ENCODE measurements around the gene KAZN. TPM values are rescaled to one million over a fixed set of nuclear protein-coding genes. Genes with fewer than 3 reads are reported as not detected.

The KAZN gene
- total RNA-seq, 2 experiments from 2014 or later = 0.22 to 0.55 TPM

- H3K27ac ChIP-seq (ENCODE audit: low read depth in 1 of 2, low read length in 2 of 2) = no peak overlapping the region
- no peaks in the 10 kb centered on the region for H3K36me3 Mint-ChIP-seq (ENCODE audit: low read depth)
- H3K4me1 Mint-ChIP-seq (ENCODE audit: low read depth) = no peaks in the 10 kb centered on the region
- no peak for TF ChIP-seq CTCF (IDR thresholded peaks at IDR 0.05)
- no peak overlapping the region for H3K4me3 ChIP-seq (ENCODE audit: low read length)
- H3K9me3 Mint-ChIP-seq = no peaks in the 10 kb centered on the region
- intact Hi-C loops (cut with DNase I, micrococcal nuclease) = no loop called here
- ChIA-PET POLR2A (no interaction called here), CTCF (interaction anchor here (1.4 kb wide), 1 partner anchor 8 kb away, joined by 6 read pairs; no protein-coding TSS in a partner anchor)
- H3K4me1 ChIP-seq (ENCODE audit: insufficient read depth, low read length) = no peaks in the 10 kb centered on the region
- peaks cover 0 to 4% of the 10 kb centered on the region in 2 experiments for H3K9me3 ChIP-seq (ENCODE audit: control insufficient read depth in 1 of 2, insufficient read depth in 1 of 2, low read length in 2 of 2)
- no peak overlapping the region for H3K27ac Mint-ChIP-seq
- no peak overlapping the region for H3K4me3 Mint-ChIP-seq
- peaks cover 4% of the 10 kb centered on the region for H3K27me3 Mint-ChIP-seq
- no peak for ATAC-seq (ENCODE audit: poor library complexity)
- no peak for DNase-seq
- H3K36me3 ChIP-seq (ENCODE audit: insufficient read depth, low read length) = no peaks in the 10 kb centered on the region
- no peaks in the 10 kb centered on the region for H3K27me3 ChIP-seq (ENCODE audit: control insufficient read depth in 1 of 2, insufficient read depth in 2 of 2, low read length in 2 of 2)
Observed at GRCh38 chr1:15120251-15120945, 521.9 kb downstream of the KAZN start.

- H3K4me3 Mint-ChIP-seq = no peak overlapping the region
- no peaks in the 10 kb centered on the region for H3K4me1 Mint-ChIP-seq (ENCODE audit: low read depth)
- Histone ChIP-seq H3K27me3 (ENCODE audit: control insufficient read depth in 1 of 2, insufficient read depth in 2 of 2, low read length in 2 of 2) (no peaks in the 10 kb centered on the region), H3K36me3 (ENCODE audit: insufficient read depth, low read length) (no peaks in the 10 kb centered on the region), H3K4me1 (ENCODE audit: insufficient read depth, low read length) (no peaks in the 10 kb centered on the region), H3K9me3 (ENCODE audit: control insufficient read depth in 1 of 2, insufficient read depth in 1 of 2, low read length in 2 of 2) (peaks cover 0 to 4% of the 10 kb centered on the region in 2 experiments), H3K27ac (ENCODE audit: low read depth in 1 of 2, low read length in 2 of 2) (no peak overlapping the region), H3K4me3 (ENCODE audit: low read length) (no peak overlapping the region)
- ChIA-PET POLR2A (no interaction called here), CTCF (no interaction called here)
- ATAC-seq (ENCODE audit: poor library complexity) = no peak
- H3K36me3 Mint-ChIP-seq (ENCODE audit: low read depth) = no peaks in the 10 kb centered on the region
- H3K27ac Mint-ChIP-seq = no peak overlapping the region
- no peak for TF ChIP-seq CTCF (IDR thresholded peaks at IDR 0.05)
- no peak for DNase-seq
- H3K9me3 Mint-ChIP-seq = no peaks in the 10 kb centered on the region
- H3K27me3 Mint-ChIP-seq = peaks cover 4% of the 10 kb centered on the region
- intact Hi-C loops (cut with DNase I, micrococcal nuclease) = no loop called here
Observed at GRCh38 chr1:15122331-15122730, 523.8 kb downstream of the KAZN start.

- H3K27me3 ChIP-seq (ENCODE audit: control insufficient read depth in 1 of 2, insufficient read depth in 2 of 2, low read length in 2 of 2) = no peaks in the 10 kb centered on the region
- no peak overlapping the region for H3K27ac ChIP-seq (ENCODE audit: low read depth in 1 of 2, low read length in 2 of 2)
- no peaks in the 10 kb centered on the region for H3K9me3 Mint-ChIP-seq
- peaks cover 4% of the 10 kb centered on the region for H3K27me3 Mint-ChIP-seq
- TF ChIP-seq CTCF (IDR thresholded peaks at IDR 0.05) = no peak
- no peak overlapping the region for H3K4me3 ChIP-seq (ENCODE audit: low read length)
- POLR2A ChIA-PET = no interaction called here
- H3K4me1 ChIP-seq (ENCODE audit: insufficient read depth, low read length) = no peaks in the 10 kb centered on the region
- peaks cover 0 to 4% of the 10 kb centered on the region in 2 experiments for H3K9me3 ChIP-seq (ENCODE audit: control insufficient read depth in 1 of 2, insufficient read depth in 1 of 2, low read length in 2 of 2)
- intact Hi-C loops (cut with DNase I, micrococcal nuclease) = no loop called here
- H3K4me1 Mint-ChIP-seq (ENCODE audit: low read depth) = no peaks in the 10 kb centered on the region
- no peak for DNase-seq
- H3K4me3 Mint-ChIP-seq = no peak overlapping the region
- CTCF ChIA-PET = no interaction called here
- H3K36me3 Mint-ChIP-seq (ENCODE audit: low read depth) = no peaks in the 10 kb centered on the region
- no peaks in the 10 kb centered on the region for H3K36me3 ChIP-seq (ENCODE audit: insufficient read depth, low read length)
- no peak overlapping the region for H3K27ac Mint-ChIP-seq
- ATAC-seq (ENCODE audit: poor library complexity) = no peak
Observed at GRCh38 chr1:15123270-15123669, 524.8 kb downstream of the KAZN start.

All from CD4-positive, alpha-beta T cell (primary cell).